A549 (cell line): ENCODE data around the gene TIMM21. TPM values are rescaled to one million over a fixed set of nuclear protein-coding genes. Genes with fewer than 3 reads are reported as not detected.

Experiments used
- ATAC-seq, 2 experiments: fragments of 200-7000 bp in 1 of 2; fragments of >200 bp in 1 of 2; cut with Nextera tagmentation in 1 of 2; cut with Tn5 transposase in 1 of 2; 3 replicates each; pipeline versions ENCODE4 v1.8.0 to v1.9.1; 2018 to 2020; ENCODE audit warnings: mild to moderate bottlenecking in 1 of 2, moderate library complexity in 1 of 2
- CTCF ChIA-PET: fragments of 300-600 bp; sonication (Branson Sonifier 250); formaldehyde crosslinking; extraction: SDS; loops from one replicate; lab custom pipeline; 2021; ENCODE audit warnings: antibody characterized with exemption, inconsistent platforms; lab: Yijun Ruan, JAX
- POLR2A ChIA-PET: fragments of 350-600 bp; formaldehyde crosslinking; extraction: SDS; loops from one replicate; lab custom pipeline; 2021; ENCODE audit warnings: antibody characterized with exemption, inconsistent platforms; lab: Yijun Ruan, JAX
- DNase-seq, 2 experiments: peaks; one replicate each; pipeline versions ENCODE4 v3.0.0 to v3.0.0-alpha.2; 2011 to 2016; ENCODE audit warnings: low read depth in 1 of 2, low spot score in 1 of 2
- FAIRE-seq: peaks from 2 replicates; lab custom pipeline; 2011; peaks lifted over from hg19 to GRCh38; lab: Jason Lieb, UNC
- H3K27ac ChIP-seq, 2 experiments: fragments of >200 bp; sonication (Bioruptor Twin); formaldehyde crosslinking; 3 replicates each; pipeline ENCODE4 v1.5.1; 2016 to 2017
- H3K4me1 ChIP-seq: fragments of >200 bp; sonication (Bioruptor Twin); formaldehyde crosslinking; 3 replicates; pipeline ENCODE4 v1.6.1; 2016
- H3K4me2 ChIP-seq: fragments of >200 bp; sonication (Bioruptor Twin); formaldehyde crosslinking; 3 replicates; pipeline ENCODE4 v1.6.1; 2016
- H3K4me3 ChIP-seq: fragments of >200 bp; sonication (Bioruptor Twin); formaldehyde crosslinking; 3 replicates; pipeline ENCODE4 v1.5.1; 2016
- H3K9me3 ChIP-seq: fragments of >200 bp; sonication (Bioruptor Twin); formaldehyde crosslinking; 3 replicates; pipeline ENCODE4 v1.6.1; 2016
- BHLHE40 ChIP-seq: IDR thresholded peaks from 2 replicates; pipeline ENCODE4 v1.6.1; 2012; ENCODE audit warnings: low read depth, low read length, inconsistent platforms
- CHD4 ChIP-seq: fragments of 200-600 bp; sonication (generic); IDR thresholded peaks from 2 replicates; pipeline ENCODE4 v1.6.1; 2016; ENCODE audit warnings: antibody characterized with exemption, mild to moderate bottlenecking, borderline replicate concordance
- ELK1 ChIP-seq: fragments of 150-350 bp; IDR thresholded peaks from 2 replicates; pipeline ENCODE4 v1.6.1; 2014; ENCODE audit warnings: low read depth, mild to moderate bottlenecking, low read length
- FOSL2 ChIP-seq, 2 experiments: fragments of 450-650 bp in 1 of 2; fragments of >200 bp in 1 of 2; sonication (Bioruptor Twin) in 1 of 2; formaldehyde crosslinking; IDR thresholded peaks; 2 replicates each; pipeline versions ENCODE4 v1.5.0 to v1.6.1; 2016 to 2020; ENCODE audit warnings: mild to moderate bottlenecking in 1 of 2, moderate library complexity in 1 of 2
- HEYL ChIP-seq: fragments of 250-450 bp; sonication (Bioruptor Pico); IDR thresholded peaks from 2 replicates; pipeline ENCODE4 v1.8.0; 2021; ENCODE audit warnings: mild to moderate bottlenecking, moderate library complexity
- JUN ChIP-seq, 2 experiments: fragments of >200 bp; sonication (Bioruptor Twin); formaldehyde crosslinking; IDR thresholded peaks; 2 replicates in 1 of 2; 3 replicates in 1 of 2; pipeline ENCODE4 v1.6.1; 2016 to 2017
- KDM1A ChIP-seq: fragments of 200-600 bp; sonication (generic); IDR thresholded peaks from 2 replicates; pipeline ENCODE4 v1.6.1; 2016; ENCODE audit warnings: low read depth, mild to moderate bottlenecking
- KDM5A ChIP-seq: fragments of 200-600 bp; sonication (generic); IDR thresholded peaks from 2 replicates; pipeline ENCODE4 v1.6.1; 2016; ENCODE audit warnings: antibody characterized with exemption, mild to moderate bottlenecking
- MYC ChIP-seq: IDR thresholded peaks from 2 replicates; pipeline ENCODE4 v1.6.1; 2012; ENCODE audit warnings: mild to moderate bottlenecking, inconsistent platforms, low read length, improper control_type of control experiment, borderline replicate concordance
- NFE2L2 ChIP-seq: fragments of 150-350 bp; conservative IDR thresholded peaks from 2 replicates; pipeline ENCODE4 v1.6.1; 2014; ENCODE audit warnings: low read length
- NR3C1 ChIP-seq: fragments of >200 bp; sonication (Bioruptor Twin); formaldehyde crosslinking; IDR thresholded peaks from 3 replicates; pipeline ENCODE4 v1.6.1; 2017
- PBX3 ChIP-seq: IDR thresholded peaks from 2 replicates; pipeline ENCODE4 v1.6.1; 2012
- RCOR1 ChIP-seq: fragments of 150-350 bp; IDR thresholded peaks from 2 replicates; pipeline ENCODE4 v1.6.1; 2014; ENCODE audit warnings: antibody characterized with exemption, low read length, low read depth
- RFX5 ChIP-seq: fragments of 450-650 bp; IDR thresholded peaks from 2 replicates; pipeline ENCODE4 v1.7.1; 2014; ENCODE audit warnings: antibody characterized with exemption, mild to moderate bottlenecking, moderate library complexity
- RNF2 ChIP-seq: fragments of 200-600 bp; sonication (generic); IDR thresholded peaks from 2 replicates; pipeline ENCODE4 v1.6.1; 2016; ENCODE audit warnings: low read depth, mild to moderate bottlenecking, antibody characterized with exemption, moderate library complexity, borderline replicate concordance
- WGBS: methylation state at CpG from one replicate; pipeline ENCODE4 v1.1.6; 2017; ENCODE audit errors: missing lambda C conversion rate; 5-methylcytosine and 5-hydroxymethylcytosine counted together
- polyA plus RNA-seq, 4 experiments: library from polyadenylated mRNA; depleted of rRNA in 3 of 4; stranded (reverse); fragments of >200 nt; fragmentation: RNase III in 1 of 4; extraction: RNeasy Plus Mini Kit Qiagen cat#74134 plus additional on column Dnase treatment in 1 of 4; gene quantifications; 2 replicates in 3 of 4; 3 replicates in 1 of 4; pipeline ENCODE4 v1.2.3, GENCODE V29; 2011 to 2017
- TF ChIP-seq, protein P1 (sequence below): fragments of >200 bp; sonication (Bioruptor Twin); formaldehyde crosslinking; IDR thresholded peaks from 2 replicates; pipeline ENCODE4 v1.6.1; 2016
- TF ChIP-seq, protein P2 (sequence below): fragments of 200-600 bp; sonication (generic); IDR thresholded peaks from 2 replicates; pipeline ENCODE4 v1.6.1; 2016; ENCODE audit warnings: antibody characterized with exemption, mild to moderate bottlenecking, moderate library complexity
- TF ChIP-seq, protein P3 (sequence below): fragments of 250-450 bp; sonication (Bioruptor Pico); IDR thresholded peaks from 2 replicates; pipeline ENCODE4 v1.5.0; 2021; ENCODE audit warnings: mild to moderate bottlenecking, moderate library complexity, borderline replicate concordance

Gene TIMM21
- polyA plus RNA-seq, 2 of the 4 experiments (the other 2 are of a cell fraction), result 61.4 to 64.6 TPM

GRCh38 chr18:74172697-74173433 lies 24.5 kb downstream of the TIMM21 start (continued):
- TF ChIP-seq ELK1 (no peak), JUN (IDR thresholded peaks at IDR 0.05) (no peak), MYC (no peak)
- TF ChIP-seq, protein P1, sequence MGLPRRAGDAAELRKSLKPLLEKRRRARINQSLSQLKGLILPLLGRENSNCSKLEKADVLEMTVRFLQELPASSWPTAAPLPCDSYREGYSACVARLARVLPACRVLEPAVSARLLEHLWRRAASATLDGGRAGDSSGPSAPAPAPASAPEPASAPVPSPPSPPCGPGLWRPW, result no peak
- TF ChIP-seq, protein P2, sequence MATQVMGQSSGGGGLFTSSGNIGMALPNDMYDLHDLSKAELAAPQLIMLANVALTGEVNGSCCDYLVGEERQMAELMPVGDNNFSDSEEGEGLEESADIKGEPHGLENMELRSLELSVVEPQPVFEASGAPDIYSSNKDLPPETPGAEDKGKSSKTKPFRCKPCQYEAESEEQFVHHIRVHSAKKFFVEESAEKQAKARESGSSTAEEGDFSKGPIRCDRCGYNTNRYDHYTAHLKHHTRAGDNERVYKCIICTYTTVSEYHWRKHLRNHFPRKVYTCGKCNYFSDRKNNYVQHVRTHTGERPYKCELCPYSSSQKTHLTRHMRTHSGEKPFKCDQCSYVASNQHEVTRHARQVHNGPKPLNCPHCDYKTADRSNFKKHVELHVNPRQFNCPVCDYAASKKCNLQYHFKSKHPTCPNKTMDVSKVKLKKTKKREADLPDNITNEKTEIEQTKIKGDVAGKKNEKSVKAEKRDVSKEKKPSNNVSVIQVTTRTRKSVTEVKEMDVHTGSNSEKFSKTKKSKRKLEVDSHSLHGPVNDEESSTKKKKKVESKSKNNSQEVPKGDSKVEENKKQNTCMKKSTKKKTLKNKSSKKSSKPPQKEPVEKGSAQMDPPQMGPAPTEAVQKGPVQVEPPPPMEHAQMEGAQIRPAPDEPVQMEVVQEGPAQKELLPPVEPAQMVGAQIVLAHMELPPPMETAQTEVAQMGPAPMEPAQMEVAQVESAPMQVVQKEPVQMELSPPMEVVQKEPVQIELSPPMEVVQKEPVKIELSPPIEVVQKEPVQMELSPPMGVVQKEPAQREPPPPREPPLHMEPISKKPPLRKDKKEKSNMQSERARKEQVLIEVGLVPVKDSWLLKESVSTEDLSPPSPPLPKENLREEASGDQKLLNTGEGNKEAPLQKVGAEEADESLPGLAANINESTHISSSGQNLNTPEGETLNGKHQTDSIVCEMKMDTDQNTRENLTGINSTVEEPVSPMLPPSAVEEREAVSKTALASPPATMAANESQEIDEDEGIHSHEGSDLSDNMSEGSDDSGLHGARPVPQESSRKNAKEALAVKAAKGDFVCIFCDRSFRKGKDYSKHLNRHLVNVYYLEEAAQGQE, result no peak

GRCh38 chr18:74173434-74173750 lies 25.1 kb downstream of the TIMM21 start:
- ATAC-seq, result no peak; a peak in 1 of 6 replicates
- POLR2A ChIA-PET, result interaction anchor here (0.6 kb wide), 1 partner anchor 423 kb away, joined by 3 read pairs; no protein-coding TSS in a partner anchor
- no peak for DNase-seq
- 0 out of 3 replicates have a peak, but pooled peaks cover 4% of the 10 kb centered on the region for H3K4me1 ChIP-seq
- CTCF ChIA-PET, result no interaction called here
- WGBS, result 66% methylated on average over 7 of the region's 11 CpGs
- no peak overlapping the region for H3K4me3 ChIP-seq
- FAIRE-seq, result no peak
- no peaks in the 10 kb centered on the region for H3K9me3 ChIP-seq
- no peak overlapping the region for H3K27ac ChIP-seq
- H3K4me2 ChIP-seq, result peak overlapping the region; percentile 75
- TF ChIP-seq RFX5, result no peak

GRCh38 chr18:74175658-74176057 lies 27.3 kb downstream of the TIMM21 start:
- TF ChIP-seq NFE2L2 (no peak), RCOR1 (no peak), CHD4 (no peak), KDM5A (no peak), RNF2 (no peak), JUN (IDR thresholded peaks at IDR 0.05) (no peak), PBX3 (no peak), KDM1A (no peak), FOSL2 (IDR thresholded peaks at IDR 0.05) (no peak), FOSL2 (CRISPR knock-in tag; IDR thresholded peaks at IDR 0.05) (no peak), MYC (no peak), HEYL (CRISPR knock-in tag) (no peak), NR3C1 (no peak), BHLHE40 (no peak)
- TF ChIP-seq, protein P3, sequence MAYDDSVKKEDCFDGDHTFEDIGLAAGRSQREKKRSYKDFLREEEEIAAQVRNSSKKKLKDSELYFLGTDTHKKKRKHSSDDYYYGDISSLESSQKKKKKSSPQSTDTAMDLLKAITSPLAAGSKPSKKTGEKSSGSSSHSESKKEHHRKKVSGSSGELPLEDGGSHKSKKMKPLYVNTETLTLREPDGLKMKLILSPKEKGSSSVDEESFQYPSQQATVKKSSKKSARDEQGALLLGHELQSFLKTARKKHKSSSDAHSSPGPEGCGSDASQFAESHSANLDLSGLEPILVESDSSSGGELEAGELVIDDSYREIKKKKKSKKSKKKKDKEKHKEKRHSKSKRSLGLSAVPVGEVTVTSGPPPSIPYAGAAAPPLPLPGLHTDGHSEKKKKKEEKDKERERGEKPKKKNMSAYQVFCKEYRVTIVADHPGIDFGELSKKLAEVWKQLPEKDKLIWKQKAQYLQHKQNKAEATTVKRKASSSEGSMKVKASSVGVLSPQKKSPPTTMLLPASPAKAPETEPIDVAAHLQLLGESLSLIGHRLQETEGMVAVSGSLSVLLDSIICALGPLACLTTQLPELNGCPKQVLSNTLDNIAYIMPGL, result no peak
- 26% methylated on average over 6 of the region's 6 CpGs for WGBS
- ATAC-seq, result no peak
- no peak overlapping the region for H3K4me3 ChIP-seq
- no peak for FAIRE-seq
- POLR2A ChIA-PET, result no interaction called here
- no peak overlapping the region for H3K27ac ChIP-seq
- no peak for DNase-seq
- no peaks in the 10 kb centered on the region for H3K9me3 ChIP-seq
- H3K4me1 ChIP-seq, result 0 out of 3 replicates have a peak, but pooled peaks cover 4% of the 10 kb centered on the region
- CTCF ChIA-PET, result interaction anchor here (1.5 kb wide), 1 partner anchor 167 kb away, joined by 4 read pairs; no protein-coding TSS in a partner anchor
- no peak overlapping the region for H3K4me2 ChIP-seq
